Dedifferentiated amniotic fluid mesenchymal stem cell (primary cell): ENCODE measurements around the gene TSEN54.
"Not testable (repeated sequence)": the region's sequence is repeated elsewhere in the genome, so short reads cannot be mapped to it uniquely, and the experiment has no call there.

Source experiments
- DNase-seq: peaks from one replicate; pipeline ENCODE4 v3.0.0-alpha.2; 2016; ENCODE audit errors: extremely low spot score

Gene TSEN54

DNA sequence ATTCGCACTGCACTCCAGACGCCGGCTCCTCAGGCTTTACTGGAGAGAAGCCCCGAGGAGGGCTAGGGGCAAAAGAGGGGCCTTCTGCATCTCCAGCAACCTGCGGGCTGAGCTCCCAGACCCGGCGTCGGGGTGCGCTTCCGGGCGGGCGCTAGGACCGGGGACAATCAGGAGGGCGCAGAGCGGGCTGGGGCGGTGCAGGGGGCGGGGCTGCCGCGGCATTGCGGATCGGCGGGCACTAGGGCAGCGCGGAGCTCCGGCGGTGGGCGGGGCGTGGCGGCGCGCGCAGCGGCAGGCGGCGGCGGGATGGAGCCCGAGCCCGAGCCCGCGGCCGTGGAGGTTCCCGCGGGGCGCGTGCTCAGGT lies at the start of gene TSEN54:
TSS of gene TSEN54 (plus strand) at position 274 of the 364 bp plus-strand sequence. CDS start at position 307, 33 bp downstream.
- peak; percentile 83 for DNase-seq

DNA sequence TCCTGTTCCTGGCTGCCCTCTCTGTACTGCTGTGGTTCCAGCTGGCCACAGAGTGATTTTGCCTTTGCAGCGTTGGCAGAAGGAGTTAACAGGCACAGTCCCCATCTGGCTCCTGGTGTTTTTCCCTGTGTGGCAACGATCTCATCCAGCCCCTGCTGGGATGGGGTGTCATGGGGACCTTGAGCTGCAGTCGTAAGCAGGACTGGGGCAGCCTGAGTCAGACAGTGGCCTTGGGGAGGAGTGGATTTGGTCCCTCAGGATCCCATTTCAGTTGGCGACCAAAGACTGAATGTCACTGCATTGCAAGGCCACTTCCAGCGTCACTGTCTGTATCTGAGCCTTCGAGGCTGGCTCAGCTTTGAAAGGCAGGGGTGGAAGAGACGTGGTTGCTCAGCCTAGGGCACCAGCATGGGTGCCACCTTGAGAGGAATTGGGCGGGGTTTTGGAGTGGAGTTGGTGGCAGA lies 48.0 kb upstream of the TSEN54 start:
- DNase-seq: no peak

DNA sequence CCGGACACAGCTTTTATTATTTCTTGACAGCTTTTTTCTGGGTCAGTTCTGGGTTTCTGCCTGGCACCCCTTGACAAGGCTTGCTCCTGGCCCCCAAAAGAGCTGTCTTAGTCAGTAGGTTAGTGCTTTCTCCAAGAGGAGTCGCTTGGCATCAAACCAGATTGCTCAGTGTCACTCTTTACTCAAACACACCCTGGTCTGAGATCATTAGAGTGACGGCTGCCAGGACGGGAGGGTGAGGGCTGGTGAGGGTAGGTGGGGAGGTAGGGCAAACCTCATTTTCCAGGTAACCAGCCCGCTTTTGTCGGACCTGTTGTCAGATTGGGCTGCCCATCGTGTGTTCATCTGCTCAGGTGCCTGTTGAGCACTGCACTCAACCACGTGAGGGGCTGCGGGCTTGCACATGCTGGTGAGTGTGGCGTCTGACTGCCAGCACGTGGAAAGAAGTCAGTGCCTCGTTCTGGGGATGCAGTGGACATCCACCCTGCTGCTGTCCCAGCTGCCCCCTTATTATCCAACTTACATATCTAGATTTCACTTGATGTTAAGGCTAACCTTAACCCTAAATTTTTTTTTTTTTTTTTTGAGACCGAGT lies 47.5 kb upstream of the TSEN54 start:
- no peak for DNase-seq

DNA sequence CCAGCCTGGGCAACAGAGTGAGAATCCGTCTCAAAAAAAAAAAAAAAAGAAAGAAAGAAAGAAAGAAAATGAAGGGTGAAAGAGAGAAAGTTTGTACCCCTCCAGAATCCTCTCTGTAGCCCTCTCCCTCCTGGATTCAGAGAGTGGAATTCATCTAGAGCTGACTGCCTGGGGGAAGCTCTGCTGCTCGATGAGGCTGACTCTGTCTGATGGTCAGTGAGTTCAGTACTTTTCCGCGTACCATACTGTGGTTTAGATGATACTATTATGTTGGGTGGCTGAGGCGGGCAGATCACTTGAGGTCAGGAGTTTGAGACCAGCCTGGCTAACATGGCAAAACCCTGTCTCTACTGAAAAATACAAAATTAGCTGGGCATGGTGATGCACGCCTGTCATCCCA lies 45.1 kb upstream of the TSEN54 start:
- DNase-seq: no peak

- no peak for DNase-seq
Observed at GRCh38 chr17:75472119-75472518, 44.2 kb upstream of the TSEN54 start.

GRCh38 chr17:75473246-75473645 lies 43.1 kb upstream of the TSEN54 start:
- DNase-seq: no peak

DNA sequence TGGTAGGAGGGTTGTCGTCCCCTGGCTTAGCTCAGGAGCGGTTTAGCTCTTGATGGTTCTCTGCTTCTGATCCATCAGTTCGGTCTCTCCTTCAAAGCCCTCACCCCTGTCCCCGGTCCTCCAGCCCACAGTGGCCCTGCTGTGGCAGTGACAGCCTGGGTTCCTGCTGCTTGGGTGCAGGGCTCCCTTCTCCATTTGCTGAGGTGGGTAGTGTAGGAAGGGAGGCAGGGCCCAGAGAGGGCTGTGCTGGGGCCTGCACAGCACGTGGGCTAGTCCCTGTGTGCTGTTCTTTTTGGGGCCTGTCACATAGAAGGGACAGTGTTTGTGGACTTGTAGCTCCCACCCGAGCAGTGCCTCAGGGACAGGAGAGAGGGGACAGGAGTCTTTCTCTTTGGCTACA lies 41.6 kb upstream of the TSEN54 start:
- no peak for DNase-seq

DNA sequence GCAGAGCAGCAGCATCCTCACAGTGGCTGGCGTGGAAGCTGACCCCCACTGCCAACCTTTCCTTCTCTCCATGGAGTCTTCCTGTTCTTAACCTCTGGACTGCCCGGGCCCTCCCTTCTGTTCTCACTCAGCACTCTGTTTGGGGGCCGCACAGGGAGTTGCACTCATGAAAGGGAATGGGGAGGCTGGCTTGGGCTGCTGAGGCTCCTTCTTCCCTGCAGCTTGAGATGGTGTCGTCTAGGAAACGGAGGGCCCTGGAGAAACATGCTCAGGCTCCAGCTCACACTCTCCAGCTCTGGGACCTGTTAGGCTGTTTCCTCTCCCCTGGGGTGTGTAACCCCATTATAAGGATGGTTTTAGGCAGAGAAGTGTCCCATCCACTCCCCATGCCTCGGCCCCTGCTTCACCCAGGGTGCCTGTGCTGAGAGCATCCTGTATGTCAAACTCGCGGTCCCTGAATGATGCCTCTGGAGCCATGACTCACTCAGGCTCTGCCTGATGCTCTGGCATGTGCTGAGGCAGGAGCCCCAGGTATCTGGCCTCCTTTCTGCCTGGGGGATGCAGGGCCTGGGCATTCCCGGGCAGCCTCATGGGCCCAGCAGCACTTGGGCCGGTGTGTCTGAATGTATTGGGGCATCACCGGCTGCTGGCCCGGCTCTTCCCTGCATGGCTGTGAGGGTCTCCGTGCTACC lies 41.0 kb upstream of the TSEN54 start:
- no peak for DNase-seq

GRCh38 chr17:75475851-75476250 lies 40.5 kb upstream of the TSEN54 start:
- DNase-seq: no peak

- DNase-seq: no peak
Observed at GRCh38 chr17:75476271-75476671, 40.1 kb upstream of the TSEN54 start.

DNA sequence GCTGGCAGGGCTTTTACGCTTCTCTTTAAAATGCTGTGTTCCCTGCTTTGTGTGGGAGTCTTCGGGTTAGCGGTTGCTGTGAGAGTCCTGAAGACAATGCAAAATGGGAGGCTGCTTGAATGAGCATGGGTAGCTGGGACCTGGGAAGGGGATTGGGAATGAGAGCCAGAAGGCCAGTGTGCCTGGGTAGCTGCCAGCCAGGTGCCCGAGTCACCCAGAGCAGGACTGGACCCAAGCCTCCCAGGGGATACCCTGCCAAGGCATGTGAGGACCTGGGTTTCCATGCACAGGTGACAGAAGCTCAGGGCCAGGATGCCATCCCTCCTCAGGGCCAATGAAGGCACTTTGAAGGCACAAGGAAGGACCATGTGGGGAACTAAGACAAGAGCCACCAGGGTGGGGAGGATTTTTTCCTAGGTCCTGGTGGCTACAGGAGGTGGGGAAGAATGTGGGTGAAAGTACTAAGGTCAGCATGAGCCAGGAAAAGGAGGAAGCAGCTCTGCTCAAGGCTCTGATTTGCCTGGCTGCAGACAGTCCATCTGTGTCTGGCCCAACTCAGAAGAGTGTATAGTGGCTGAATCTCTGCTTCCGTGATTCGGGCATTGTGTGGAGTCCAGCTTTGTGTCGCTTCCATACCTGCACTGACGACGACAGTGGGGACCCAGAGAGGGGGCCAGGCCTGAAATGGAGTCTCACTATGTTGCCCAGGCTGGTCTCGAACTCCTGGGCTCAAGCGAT lies 39.4 kb upstream of the TSEN54 start:
- DNase-seq: no peak

DNA sequence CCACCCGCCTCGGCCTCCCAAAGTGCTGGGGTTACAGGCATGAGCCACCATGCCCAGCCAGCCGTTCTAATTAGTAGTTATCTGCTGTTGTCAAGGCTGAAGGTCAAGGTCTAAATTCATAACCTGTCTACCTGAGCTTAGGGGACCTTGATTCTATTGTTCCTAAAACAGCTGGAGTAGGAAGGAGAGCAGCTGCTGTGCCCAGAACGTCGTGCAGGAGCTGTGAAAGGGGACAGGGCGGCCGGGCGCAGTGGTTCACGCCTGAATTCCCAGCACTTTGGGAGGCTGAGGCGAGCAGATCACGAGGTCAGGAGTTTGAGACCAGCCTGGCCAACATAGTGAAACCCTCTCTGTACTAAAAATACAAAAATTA lies 38.9 kb upstream of the TSEN54 start:
- DNase-seq: not testable (repeated sequence)

DNA sequence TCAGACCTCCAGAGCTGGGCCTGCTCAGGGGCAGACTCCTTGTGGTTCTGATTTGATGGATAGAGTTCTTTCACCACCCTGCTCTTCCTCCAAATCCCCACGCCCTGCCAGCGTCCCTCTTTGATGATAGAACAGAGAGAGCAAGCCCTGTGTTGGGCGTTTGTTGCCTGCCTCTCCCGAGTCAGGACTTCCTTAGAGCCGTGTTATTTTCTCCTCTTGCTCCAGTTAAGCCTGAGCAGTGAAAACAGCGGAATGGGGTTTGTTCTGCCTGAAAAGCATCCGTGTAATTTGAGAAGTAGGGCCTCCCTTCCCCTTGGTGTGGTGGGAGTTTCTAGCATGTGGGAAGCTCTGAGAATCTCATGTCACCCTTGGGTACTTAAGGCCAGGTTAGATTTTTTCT lies 37.8 kb upstream of the TSEN54 start:
- no peak for DNase-seq

GRCh38 chr17:75480281-75480680 lies 36.0 kb upstream of the TSEN54 start:
- DNase-seq: no peak

GRCh38 chr17:75481194-75482068 lies 34.9 kb upstream of the TSEN54 start:
- DNase-seq: no peak

DNA sequence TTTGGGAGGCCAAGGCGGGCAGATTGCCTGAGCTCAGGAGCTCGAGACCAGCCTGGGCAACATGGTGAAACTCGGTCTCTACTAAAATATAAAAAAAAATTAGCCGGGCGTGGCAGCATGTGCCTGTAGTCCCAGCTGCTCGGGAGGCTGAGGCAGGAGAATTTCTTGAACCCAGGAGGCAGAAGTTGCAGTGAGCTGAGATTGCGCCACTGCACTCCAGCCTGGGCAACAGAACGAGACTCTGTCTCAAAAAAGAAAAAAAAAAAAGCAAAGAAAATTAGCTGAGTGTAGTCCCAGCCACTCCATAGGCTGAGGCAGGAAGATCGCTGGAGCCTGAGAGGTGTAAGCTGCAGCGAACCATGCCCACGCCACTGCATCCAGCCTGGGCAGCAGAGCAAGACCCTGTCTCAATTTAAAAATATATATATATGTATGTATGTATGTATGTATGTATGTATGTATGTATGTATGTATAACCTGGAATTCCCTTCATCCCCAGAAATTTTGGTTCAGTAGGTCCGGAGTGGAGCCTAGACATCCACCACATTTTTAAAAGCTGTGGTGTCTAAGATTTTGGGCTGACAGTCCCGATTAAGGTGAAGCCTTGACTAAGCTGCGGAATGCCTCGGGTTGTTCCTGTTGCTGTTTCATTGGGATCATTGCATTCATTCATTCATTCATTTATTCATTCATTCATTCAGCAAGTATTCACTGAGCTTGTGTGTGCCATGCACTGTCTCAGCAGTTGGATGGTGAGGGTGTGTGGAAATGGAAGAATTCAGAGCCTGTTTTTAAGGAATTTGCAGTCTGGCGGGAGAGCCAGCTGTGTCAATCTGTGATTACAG lies 34.0 kb upstream of the TSEN54 start:
- no peak for DNase-seq

GRCh38 chr17:75485688-75486087 lies 30.6 kb upstream of the TSEN54 start:
- DNase-seq: no peak

GRCh38 chr17:75486151-75486550 lies 30.2 kb upstream of the TSEN54 start:
- DNase-seq: no peak

DNA sequence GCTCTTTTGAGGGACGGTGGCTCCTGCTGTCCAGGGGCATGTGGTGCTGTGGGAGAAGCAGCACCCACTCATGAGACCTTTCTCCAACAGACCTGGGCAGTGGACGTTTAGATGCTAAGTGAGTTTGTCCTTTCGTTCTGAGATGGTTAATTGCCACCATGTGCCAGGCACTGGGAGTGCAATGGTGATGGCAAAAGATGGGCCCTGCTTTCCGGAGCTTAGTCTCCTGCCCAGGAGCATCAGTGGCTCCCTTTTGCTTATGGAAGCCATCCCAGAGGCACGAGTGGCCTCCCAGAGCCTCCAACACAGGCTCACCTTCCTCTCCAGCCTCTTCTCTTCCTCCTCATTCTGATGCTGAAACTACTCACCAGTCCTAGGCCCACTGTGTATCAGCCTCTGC lies 29.4 kb upstream of the TSEN54 start:
- no peak for DNase-seq

DNA sequence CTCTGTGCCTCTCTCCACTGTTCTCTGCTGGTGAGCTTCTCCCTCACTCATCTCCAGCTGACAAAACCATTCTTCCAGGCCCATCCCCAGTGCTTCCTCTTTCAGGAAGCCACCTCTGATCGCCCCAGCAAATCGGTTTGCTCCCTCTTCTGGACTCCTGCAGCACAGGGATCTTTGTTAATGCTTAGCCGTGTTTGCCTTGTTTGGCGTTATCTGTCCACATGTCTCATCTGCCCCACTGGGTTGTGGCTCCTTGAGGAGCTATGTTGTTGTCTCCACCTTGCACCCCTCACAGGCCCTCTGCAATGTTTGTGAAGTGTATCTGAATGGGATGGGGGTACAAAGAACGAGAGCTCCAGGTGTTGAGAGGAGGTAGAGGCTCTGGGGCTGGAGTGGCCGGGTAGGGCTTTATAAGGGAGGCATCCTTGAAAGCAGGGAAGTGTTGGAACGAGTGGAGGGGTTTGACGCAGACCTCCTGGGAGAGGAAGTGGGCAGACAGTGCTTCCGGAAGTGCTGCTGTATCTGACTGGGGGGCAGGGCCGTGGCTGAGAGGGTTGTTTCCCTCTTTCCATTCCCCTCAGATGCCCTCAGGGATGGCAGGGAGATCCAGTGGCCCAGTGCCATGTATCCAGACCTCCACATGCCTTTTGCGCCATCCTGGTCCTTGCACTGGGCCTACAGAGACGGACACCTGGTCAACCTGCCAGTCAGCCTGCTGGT lies 28.8 kb upstream of the TSEN54 start:
- no peak for DNase-seq
